HL-60 (cell line): ENCODE results near the gene MAPKAPK2.

Source experiments
- DNase-seq, 2 experiments: peaks; one replicate each; pipeline ENCODE4 v3.0.0-alpha.2; 2010 to 2020; ENCODE audit warnings: low read depth in 1 of 2, low spot score in 1 of 2
- H3K27ac ChIP-seq: fragments of 250-450 bp; sonication (Bioruptor Pico); replicated peaks from 2 replicates; pipeline ENCODE4 v1.5.1; 2020; ENCODE audit warnings: mild to moderate bottlenecking, moderate library complexity
- H3K27me3 ChIP-seq: fragments of 250-450 bp; sonication (Bioruptor Pico); 2 replicates; pipeline ENCODE4 v1.5.1; 2021; ENCODE audit warnings: mild to moderate bottlenecking, moderate library complexity; ENCODE audit not compliant: insufficient read depth, poor library complexity, severe bottlenecking
- H3K4me3 ChIP-seq: replicated peaks from 2 replicates; pipeline ENCODE4 v1.5.1; 2011; ENCODE audit warnings: mild to moderate bottlenecking, control low read depth, low read length; ENCODE audit not compliant: insufficient read depth
- CTCF ChIP-seq: IDR thresholded peaks from one replicate; pipeline ENCODE4 v1.5.1; 2011; ENCODE audit warnings: low read length, control low read depth, inconsistent platforms; ENCODE audit not compliant: insufficient read depth
- GABPA ChIP-seq: IDR thresholded peaks from 2 replicates; pipeline ENCODE4 v1.6.1; 2012; ENCODE audit warnings: low read depth
- POLR2AphosphoS5 ChIP-seq: IDR thresholded peaks from 2 replicates; pipeline ENCODE4 v1.6.1; 2012; ENCODE audit warnings: low read depth
- REST ChIP-seq: IDR thresholded peaks from 2 replicates; pipeline ENCODE4 v1.6.1; 2012; ENCODE audit warnings: low read depth; ENCODE audit not compliant: insufficient replicate concordance
- SPI1 ChIP-seq: IDR thresholded peaks from 2 replicates; pipeline ENCODE4 v1.6.1; 2012; ENCODE audit warnings: low read depth, mild to moderate bottlenecking, borderline replicate concordance

Gene MAPKAPK2

DNA sequence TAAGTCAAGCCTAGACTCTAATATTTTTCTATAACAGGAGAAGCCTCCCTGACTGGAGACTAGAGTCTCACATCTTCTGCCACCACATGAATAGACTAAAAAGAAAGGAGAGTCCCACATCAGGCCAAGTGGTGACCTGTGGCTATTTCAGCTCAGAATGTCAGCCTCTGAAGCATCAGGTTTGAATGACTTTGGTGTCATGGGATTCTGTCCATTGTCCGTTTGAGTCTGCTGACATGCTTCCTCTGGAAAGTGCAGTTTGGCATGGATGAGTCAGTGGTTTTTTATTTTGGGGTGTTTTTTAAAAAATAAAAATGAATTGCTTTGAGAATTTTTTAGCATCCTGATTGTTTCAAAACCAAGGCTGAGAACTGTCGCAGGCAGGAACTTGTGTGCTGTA lies 29.9 kb upstream of the MAPKAPK2 start:
- DNase-seq, result no peak
- Histone ChIP-seq H3K27ac (no peak overlapping the region), H3K27me3 (no peaks in the 10 kb centered on the region), H3K4me3 (no peak overlapping the region)
- TF ChIP-seq CTCF, result no peak
- no peak for TF ChIP-seq REST
- TF ChIP-seq SPI1, result no peak
- TF ChIP-seq GABPA, result no peak
- TF ChIP-seq POLR2AphosphoS5, result no peak

- no peak for DNase-seq
- no peak for TF ChIP-seq GABPA
- TF ChIP-seq REST, result no peak
- TF ChIP-seq SPI1, result no peak
- no peak for TF ChIP-seq POLR2AphosphoS5
- no peak for TF ChIP-seq CTCF
Observed at GRCh38 chr1:206655471-206655882, 29.2 kb upstream of the MAPKAPK2 start.

GRCh38 chr1:206656936-206657335 lies 27.8 kb upstream of the MAPKAPK2 start:
- no peak for DNase-seq
- Histone ChIP-seq H3K27me3 (no peaks in the 10 kb centered on the region), H3K27ac (no peak overlapping the region), H3K4me3 (no peak overlapping the region)
- no peak for TF ChIP-seq POLR2AphosphoS5

More at GRCh38 chr1:206655471-206655882, 29.2 kb upstream of the MAPKAPK2 start:
- Histone ChIP-seq H3K27ac (no peak overlapping the region), H3K4me3 (no peak overlapping the region), H3K27me3 (no peaks in the 10 kb centered on the region)

GRCh38 chr1:206657751-206658150 lies 27.0 kb upstream of the MAPKAPK2 start:
- H3K27ac ChIP-seq, result no peak overlapping the region
- no peak for TF ChIP-seq REST
- no peak for TF ChIP-seq GABPA
- TF ChIP-seq POLR2AphosphoS5, result no peak
- no peak for DNase-seq
- no peak overlapping the region for H3K4me3 ChIP-seq
- H3K27me3 ChIP-seq, result no peaks in the 10 kb centered on the region
